HG03342 (cell line): Measurements from ENCODE around the gene RAP1GAP.

Experiments
- ATAC-seq: cut with Tn5 transposase; IDR thresholded peaks from one replicate; pipeline ENCODE4 v1.9.1; 2021; ENCODE audit warnings: mild to moderate bottlenecking, moderate library complexity; ENCODE audit not compliant: unreplicated experiment

RAP1GAP gene

GRCh38 chr1:21669258-21670058, at the start of gene RAP1GAP:
RAP1GAP (minus strand) TSS chr1:21669357; CDS start chr1:21620032, 49,325 bp downstream.
- ATAC-seq, result no peak

DNA sequence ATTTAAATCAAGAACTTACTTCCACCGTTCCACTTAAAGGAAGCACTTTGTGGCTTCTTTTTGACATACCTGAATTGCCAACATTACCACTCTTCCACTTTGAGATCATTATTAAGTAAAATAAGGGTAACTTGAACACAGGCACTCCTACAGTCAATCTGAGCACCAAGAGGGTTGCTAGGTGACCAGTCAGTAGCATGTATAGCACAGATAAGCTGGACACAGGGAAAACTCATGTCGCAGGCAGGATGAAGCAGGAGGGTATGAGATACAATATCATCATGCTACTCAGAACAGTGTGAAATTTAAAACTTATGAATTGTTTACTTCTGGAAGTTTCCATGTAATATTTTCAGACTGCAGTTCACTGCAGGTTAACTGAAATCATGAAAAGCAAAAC, 47.0 kb upstream of the RAP1GAP start:
- ATAC-seq, result no peak

GRCh38 chr1:21707891-21708290, 38.7 kb upstream of the RAP1GAP start:
- no peak for ATAC-seq

DNA sequence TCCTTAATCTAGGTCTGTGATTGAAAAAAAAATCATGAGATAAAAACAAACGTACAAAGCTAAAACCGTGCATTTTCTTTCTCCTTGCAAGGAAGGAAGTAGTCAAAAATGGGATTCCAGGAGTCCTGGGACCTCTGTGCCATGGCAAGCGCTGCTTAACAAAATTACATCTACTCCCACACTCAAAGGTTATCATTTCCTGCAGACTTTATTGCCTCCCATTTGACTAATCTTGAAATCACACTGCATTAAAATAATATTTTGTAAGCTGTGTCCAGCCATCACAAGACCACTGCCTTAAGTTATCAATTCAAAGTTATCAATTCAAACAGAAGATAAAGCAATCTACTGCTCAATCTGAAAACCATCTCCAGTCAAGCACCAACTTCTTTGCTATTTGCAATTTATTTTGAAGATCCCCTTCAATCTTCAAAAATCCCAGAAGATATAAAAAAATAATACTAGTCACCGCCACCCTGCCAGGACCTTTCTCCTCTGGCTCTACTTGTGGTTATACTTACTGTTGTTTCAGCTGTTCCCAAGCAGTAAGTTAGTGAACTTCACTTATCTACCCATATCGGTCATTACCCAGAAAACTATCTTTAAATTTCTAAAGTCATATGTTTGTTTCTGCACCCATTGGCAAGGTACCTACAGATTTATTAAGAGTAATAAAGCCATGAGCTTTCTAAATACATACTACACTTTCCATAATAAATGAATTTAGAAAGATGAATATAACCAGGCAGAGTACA, 38.1 kb upstream of the RAP1GAP start:
- no peak for ATAC-seq

- ATAC-seq, result no peak
Observed at GRCh38 chr1:21706151-21706835, 37.1 kb upstream of the RAP1GAP start.

- ATAC-seq, result no peak
Observed at GRCh38 chr1:21705303-21705980, 36.3 kb upstream of the RAP1GAP start.

DNA sequence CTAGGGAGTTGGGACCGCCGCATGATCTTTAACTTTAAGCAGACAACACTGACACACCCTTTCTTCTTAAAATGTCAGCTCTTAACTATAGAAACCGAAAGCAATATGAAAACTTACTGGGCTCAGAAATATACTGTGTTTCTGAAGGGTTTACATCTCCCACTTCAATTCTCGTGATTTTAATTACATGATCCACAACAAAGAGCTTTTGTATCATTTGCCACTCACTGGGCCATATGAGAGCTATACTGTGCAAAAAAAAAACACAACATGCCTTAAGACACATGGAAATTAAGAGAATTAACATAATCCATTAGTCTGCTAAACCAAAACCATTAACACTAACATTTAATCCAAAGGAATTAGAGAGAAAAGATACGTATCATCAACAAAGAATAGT, 35.0 kb upstream of the RAP1GAP start:
- ATAC-seq, result no peak

- ATAC-seq, result no peak
Observed at GRCh38 chr1:21703318-21703963, 34.3 kb upstream of the RAP1GAP start.

DNA sequence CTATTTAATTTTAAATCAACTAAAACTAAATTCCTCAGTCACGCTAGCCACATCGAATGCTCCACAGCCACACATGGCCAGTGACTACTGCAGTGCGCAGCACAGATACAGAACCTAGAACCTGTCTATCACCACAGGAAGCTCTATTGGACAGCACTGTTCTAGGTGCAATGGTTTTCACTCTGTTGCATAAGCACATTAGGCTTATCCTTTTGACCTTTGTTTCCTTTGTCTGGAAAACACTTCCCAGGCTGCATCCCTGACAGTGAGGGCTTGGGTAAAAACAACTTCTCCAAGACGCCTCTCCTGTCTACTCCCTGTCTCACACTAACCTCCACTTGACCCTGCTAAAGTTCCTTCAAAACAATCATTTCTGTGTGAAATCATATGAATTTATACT, 33.6 kb upstream of the RAP1GAP start:
- no peak for ATAC-seq

DNA sequence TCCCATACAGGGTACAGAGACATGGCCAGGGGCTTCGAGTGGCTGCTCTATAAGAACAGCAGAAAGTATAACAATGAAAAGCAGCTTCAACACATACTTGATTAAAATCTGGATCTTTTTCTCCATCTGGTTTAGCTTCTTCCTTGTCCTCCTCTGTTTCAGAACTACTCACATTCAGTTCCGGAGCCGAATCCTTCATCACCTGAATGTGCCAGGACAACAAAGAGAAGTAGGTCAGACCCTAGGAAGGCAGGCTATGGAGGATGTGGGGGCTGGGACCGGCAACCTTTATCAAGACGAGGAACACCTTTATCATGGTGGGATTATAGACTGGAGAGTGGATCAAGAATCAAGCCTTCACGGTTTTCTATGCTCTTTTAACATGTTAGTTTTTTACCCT, 32.2 kb upstream of the RAP1GAP start:
- no peak for ATAC-seq

GRCh38 chr1:21700094-21700493, 30.9 kb upstream of the RAP1GAP start:
- no peak for ATAC-seq

- ATAC-seq, result no peak
Observed at GRCh38 chr1:21696931-21697330, 27.8 kb upstream of the RAP1GAP start.

DNA sequence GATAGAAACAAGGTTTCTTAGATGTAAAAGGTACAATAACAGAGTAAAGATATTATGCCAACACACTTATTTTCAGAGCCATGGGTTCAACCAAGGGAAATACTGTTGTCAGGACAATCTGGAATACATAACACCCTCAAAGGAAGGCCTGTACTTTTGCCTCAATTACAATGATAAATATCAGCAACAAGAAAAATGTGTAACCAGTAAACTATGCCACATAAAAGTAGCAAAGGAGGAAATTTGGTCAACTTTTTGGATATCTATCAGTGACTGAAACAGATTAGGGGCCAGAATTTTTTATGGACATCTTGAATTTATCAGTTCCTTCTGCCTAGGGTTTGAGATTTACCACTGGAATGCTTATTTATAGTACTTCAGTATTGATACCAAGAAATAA, 24.6 kb upstream of the RAP1GAP start:
- no peak for ATAC-seq

- ATAC-seq, result no peak
Observed at GRCh38 chr1:21691739-21692138, 22.6 kb upstream of the RAP1GAP start.

DNA sequence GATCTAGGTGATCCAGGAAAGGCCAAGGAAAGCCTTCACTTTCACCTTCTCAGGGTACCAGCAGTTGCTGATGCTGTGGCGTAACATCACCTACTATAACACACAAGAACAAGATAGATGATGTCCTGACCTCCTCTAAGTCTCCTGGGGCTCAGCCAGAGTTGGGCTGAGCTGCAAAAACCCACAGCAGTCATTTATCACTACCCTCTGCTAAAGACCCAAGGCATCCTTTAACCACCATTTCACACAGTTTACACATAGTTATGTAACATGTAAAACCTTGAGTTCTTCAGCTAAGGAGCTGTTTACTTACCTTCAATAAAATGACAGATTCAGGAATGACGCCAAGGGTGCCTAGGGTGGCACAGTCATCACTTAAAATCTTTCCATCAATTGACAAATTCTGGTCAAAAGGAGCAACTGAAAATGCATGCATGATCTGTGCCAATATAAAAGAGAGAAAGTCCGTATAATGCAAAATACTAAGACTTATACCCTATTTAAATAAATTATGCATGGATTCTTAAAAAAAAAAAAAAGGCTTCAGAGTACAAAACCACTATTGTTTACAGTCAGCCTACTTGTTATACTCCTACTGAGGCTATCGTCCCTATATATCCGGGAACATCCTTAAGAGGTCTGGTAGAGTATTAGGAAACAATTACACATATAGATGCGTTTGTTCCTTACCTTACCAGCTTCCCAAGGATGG, 20.7 kb upstream of the RAP1GAP start:
- ATAC-seq, result no peak

GRCh38 chr1:21687081-21687529, 17.9 kb upstream of the RAP1GAP start:
- no peak for ATAC-seq

DNA sequence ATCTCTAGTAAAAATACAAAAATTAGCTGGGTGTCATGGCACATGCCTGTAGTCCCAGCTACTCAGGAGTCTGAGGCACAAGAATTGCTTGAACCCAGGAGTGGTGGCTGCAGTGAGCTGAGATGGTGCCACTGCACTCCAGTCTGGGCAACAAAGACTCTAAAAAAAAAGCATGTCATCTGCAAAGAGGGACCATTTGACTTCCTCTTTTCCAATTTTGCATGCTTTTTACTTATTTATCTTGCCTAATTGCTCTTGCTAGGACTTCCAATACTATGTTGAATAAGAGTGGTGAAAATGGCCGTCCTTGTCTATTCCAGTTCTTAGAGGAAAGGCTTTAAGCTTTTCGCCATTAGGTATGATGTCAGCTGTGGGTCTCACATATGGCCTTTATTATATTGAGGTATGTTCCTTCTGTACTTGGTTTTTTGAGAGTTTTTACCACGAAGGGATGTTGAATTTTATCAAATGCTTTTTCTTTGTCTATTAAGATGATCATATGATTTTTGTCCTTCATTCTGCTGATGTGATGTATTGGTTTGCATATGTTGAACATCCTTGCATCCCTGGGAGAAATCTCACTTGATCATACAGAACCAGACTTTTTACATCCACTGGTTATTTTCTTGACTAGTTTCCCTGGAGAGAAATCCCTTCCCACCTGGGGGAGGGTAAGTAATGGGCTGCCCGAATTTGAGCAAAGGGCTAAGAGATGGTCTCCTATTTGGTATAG, 17.0 kb upstream of the RAP1GAP start:
- no peak for ATAC-seq

GRCh38 chr1:21681426-21681825, 12.3 kb upstream of the RAP1GAP start:
- ATAC-seq, result no peak

GRCh38 chr1:21680918-21681317, 11.8 kb upstream of the RAP1GAP start:
- ATAC-seq, result no peak
